Activated CD4-positive, alpha-beta T cell treated with anti-CD3 and anti-CD28 coated beads, Interleukin-2, amount 50 U/mL, for 4 hours (primary cell): Measurements from ENCODE around the gene ZNF197.
"Not testable (repeated sequence)": the region's sequence is repeated elsewhere in the genome, so short reads cannot be mapped to it uniquely, and the experiment has no call there.

Source experiments
- DNase-seq, 2 experiments: peaks; one replicate each; pipeline ENCODE4 v3.0.0-alpha.2; 2020

ZNF197 gene

GRCh38 chr3:44624749-44625480, at the start of gene ZNF197:
Gene ZNF197, plus strand, starts transcription at chr3:44625036. Its CDS starts 4,119 bp downstream, at chr3:44629155.
- peak; percentile 22 to 27 for DNase-seq

- DNase-seq, result no peak
These were observed 48.2 kb upstream of the ZNF197 start for GRCh38 chr3:44576613-44577012.

- not testable (repeated sequence) for DNase-seq
These were observed 47.4 kb upstream of the ZNF197 start for GRCh38 chr3:44577354-44577952.

GRCh38 chr3:44578316-44578715, 46.5 kb upstream of the ZNF197 start:
- not testable (repeated sequence) for DNase-seq

- not testable (repeated sequence) for DNase-seq
These were observed 45.8 kb upstream of the ZNF197 start for GRCh38 chr3:44578924-44579515.

GRCh38 chr3:44579749-44580148, 45.1 kb upstream of the ZNF197 start:
- DNase-seq, result not testable (repeated sequence)

- DNase-seq, result not testable (repeated sequence)
These were observed 43.9 kb upstream of the ZNF197 start for GRCh38 chr3:44580971-44581370.

GRCh38 chr3:44584646-44585501, 40.0 kb upstream of the ZNF197 start, which contains the start of gene ZNF660:
Gene ZNF660, plus strand, starts transcription at chr3:44584964. Its CDS starts 9,230 bp downstream, at chr3:44594194.
- DNase-seq, result no peak

- DNase-seq, result no peak
These were observed 28.2 kb upstream of the ZNF197 start for GRCh38 chr3:44596621-44597020.

GRCh38 chr3:44601749-44602148, 23.1 kb upstream of the ZNF197 start:
- DNase-seq, result no peak

GRCh38 chr3:44612678-44613077, 12.2 kb upstream of the ZNF197 start:
- no peak for DNase-seq

- no peak for DNase-seq
These were observed 3.9 kb downstream of the ZNF197 start for GRCh38 chr3:44628716-44629115.

GRCh38 chr3:44632193-44632592, 7.4 kb downstream of the ZNF197 start:
- no peak for DNase-seq

- no peak for DNase-seq
These were observed 17.5 kb downstream of the ZNF197 start for GRCh38 chr3:44642337-44642736.

- DNase-seq, result no peak
These were observed 18.2 kb downstream of the ZNF197 start for GRCh38 chr3:44643024-44643423.

- no peak for DNase-seq
These were observed 22.9 kb downstream of the ZNF197 start for GRCh38 chr3:44647771-44648170.

- DNase-seq, result no peak
These were observed 23.9 kb downstream of the ZNF197 start, which contains the start of gene ZNF35 for GRCh38 chr3:44648564-44649229. Gene ZNF35, plus strand, starts transcription at chr3:44648732. Its CDS starts 2,336 bp downstream, at chr3:44651068.

GRCh38 chr3:44649709-44650108, 24.9 kb downstream of the ZNF197 start:
- no peak for DNase-seq

- no peak for DNase-seq
These were observed 29.2 kb downstream of the ZNF197 start for GRCh38 chr3:44654039-44654438.

- DNase-seq, result no peak
These were observed 34.2 kb downstream of the ZNF197 start for GRCh38 chr3:44659015-44659414.

- no peak for DNase-seq
These were observed 34.6 kb downstream of the ZNF197 start for GRCh38 chr3:44659434-44659833.

GRCh38 chr3:44661189-44661588, 36.4 kb downstream of the ZNF197 start:
- DNase-seq, result no peak
